Epithelial cell of esophagus (primary cell): ENCODE results near the gene FBXL7.

Experiments used
- DNase-seq: peaks from one replicate; pipeline ENCODE4 v3.0.0; 2010; ENCODE audit warnings: low read depth
- H3K4me3 ChIP-seq: 2 replicates; pipeline ENCODE4 v1.5.1; 2011; ENCODE audit warnings: mild to moderate bottlenecking, low read length, control low read depth
- CTCF ChIP-seq: IDR thresholded peaks from 2 replicates; pipeline ENCODE4 v1.5.1; 2011; ENCODE audit warnings: low read depth, mild to moderate bottlenecking, low read length, control low read depth, inconsistent platforms; ENCODE audit not compliant: insufficient read depth; ENCODE audit errors: missing control alignments

Gene FBXL7

DNA sequence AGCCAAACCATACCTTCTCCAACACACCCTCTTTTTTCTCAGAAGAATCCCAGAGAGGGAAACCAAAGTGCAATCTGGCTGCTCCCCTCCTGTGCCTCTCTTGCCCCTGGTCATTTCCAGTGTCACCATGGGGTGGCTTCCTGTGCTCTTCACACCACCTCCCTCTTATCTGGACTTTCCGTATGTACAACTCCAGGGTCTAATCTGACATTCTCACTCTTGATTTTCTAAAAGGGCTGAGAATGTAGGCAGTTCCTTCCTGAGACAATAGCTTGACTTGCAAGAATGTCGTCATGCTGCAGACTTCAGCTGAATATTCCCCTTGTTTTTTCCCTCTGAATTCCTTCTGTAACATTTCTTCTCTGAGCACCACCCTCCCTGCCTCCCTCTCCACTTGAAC is 110.2 kb downstream of the FBXL7 start:
- TF ChIP-seq CTCF: no peak

GRCh38 chr5:15611008-15611407 is 111.0 kb downstream of the FBXL7 start:
- DNase-seq: no peak
- no peak overlapping the region for H3K4me3 ChIP-seq
- no peak for TF ChIP-seq CTCF

More for the DNA sequence above, 110.2 kb downstream of the FBXL7 start:
- no peak overlapping the region for H3K4me3 ChIP-seq
- no peak for DNase-seq

GRCh38 chr5:15612915-15613635 is 113.1 kb downstream of the FBXL7 start:
- no peak for DNase-seq
- H3K4me3 ChIP-seq: no peak overlapping the region
- no peak for TF ChIP-seq CTCF

DNA sequence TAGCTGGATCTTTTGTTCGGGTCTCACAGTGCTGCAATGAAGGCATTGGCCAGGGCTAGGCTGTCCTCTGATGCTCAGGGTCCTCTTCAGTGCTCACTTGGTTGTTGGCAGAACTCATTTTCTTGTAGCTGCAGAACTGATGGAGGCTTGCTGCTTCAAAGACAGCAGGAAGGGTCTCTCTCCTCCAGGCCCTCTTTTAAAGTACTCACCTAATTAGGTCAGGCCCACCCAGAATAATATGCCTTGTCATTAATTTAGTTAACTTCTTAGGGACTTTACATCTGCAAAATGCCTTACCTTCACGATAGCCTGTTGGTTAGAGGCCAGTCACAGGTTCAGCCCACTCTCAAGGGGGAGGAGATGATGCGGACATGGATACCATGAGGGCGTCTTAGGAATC is 114.7 kb downstream of the FBXL7 start:
- TF ChIP-seq CTCF: no peak
- DNase-seq: no peak
- no peak overlapping the region for H3K4me3 ChIP-seq

- DNase-seq: no peak
- no peak for TF ChIP-seq CTCF
- H3K4me3 ChIP-seq: no peak overlapping the region
These were observed 115.9 kb downstream of the FBXL7 start for GRCh38 chr5:15615859-15616258.

GRCh38 chr5:15618938-15619337 is 119.0 kb downstream of the FBXL7 start:
- H3K4me3 ChIP-seq: no peak overlapping the region
- TF ChIP-seq CTCF: no peak
- DNase-seq: no peak

DNA sequence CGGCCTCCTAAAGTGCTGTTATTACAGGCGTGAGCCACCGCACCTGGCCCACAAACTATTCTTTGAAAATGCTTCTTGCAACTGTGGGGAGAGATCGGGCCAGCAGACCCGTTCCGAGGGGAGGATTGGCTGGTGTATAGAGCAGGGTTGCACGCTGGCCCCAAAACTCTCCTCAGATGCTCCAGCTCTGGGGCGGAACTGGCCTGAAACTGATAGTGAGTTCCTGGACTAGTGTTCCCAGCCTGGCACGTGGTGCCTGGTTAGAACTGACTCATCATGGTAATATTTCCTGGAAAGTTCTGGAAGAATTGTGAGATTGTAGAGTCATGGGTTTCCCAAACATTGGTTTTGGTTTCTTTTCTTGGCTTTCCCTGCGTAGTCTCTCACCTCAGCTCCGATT is 120.5 kb downstream of the FBXL7 start:
- no peak for TF ChIP-seq CTCF
- peak; percentile 16 for DNase-seq

More for the DNA sequence above, 120.5 kb downstream of the FBXL7 start:
- H3K4me3 ChIP-seq: no peak overlapping the region
